Measurements from ENCODE around the gene GP1BB. TPM values are rescaled to one million over a fixed set of nuclear protein-coding genes. Genes with fewer than 3 reads are reported as not detected.

The GP1BB gene
- total and polyA plus RNA-seq, 8 donors, result 2.4 to 27.8 (median 8.7) TPM; not detected in 2

GRCh38 chr22:19772673-19773469 is 49.5 kb downstream of the GP1BB start:
- peaks cover 0 to 14% (median 12%) of the 10 kb centered on the region in 4 donors for H3K4me1 ChIP-seq
- H3K27me3 ChIP-seq, result peaks cover 7 to 92% (median 32%) of the 10 kb centered on the region in 3 donors
- no peaks in the 10 kb centered on the region for H3K36me3 ChIP-seq
- DNase-seq, result peak; percentile 51 to 70
- TF ChIP-seq, protein P1, sequence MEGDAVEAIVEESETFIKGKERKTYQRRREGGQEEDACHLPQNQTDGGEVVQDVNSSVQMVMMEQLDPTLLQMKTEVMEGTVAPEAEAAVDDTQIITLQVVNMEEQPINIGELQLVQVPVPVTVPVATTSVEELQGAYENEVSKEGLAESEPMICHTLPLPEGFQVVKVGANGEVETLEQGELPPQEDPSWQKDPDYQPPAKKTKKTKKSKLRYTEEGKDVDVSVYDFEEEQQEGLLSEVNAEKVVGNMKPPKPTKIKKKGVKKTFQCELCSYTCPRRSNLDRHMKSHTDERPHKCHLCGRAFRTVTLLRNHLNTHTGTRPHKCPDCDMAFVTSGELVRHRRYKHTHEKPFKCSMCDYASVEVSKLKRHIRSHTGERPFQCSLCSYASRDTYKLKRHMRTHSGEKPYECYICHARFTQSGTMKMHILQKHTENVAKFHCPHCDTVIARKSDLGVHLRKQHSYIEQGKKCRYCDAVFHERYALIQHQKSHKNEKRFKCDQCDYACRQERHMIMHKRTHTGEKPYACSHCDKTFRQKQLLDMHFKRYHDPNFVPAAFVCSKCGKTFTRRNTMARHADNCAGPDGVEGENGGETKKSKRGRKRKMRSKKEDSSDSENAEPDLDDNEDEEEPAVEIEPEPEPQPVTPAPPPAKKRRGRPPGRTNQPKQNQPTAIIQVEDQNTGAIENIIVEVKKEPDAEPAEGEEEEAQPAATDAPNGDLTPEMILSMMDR (IDR thresholded peaks at IDR 0.05), result no peak
- TF ChIP-seq EP300 (IDR thresholded peaks at IDR 0.05) (no peak), POLR2A (IDR thresholded peaks at IDR 0.05) (no peak)
- intact Hi-C loops (cut with DNase I; ENCODE audit: low total_unique reads), result no loop called here
- peak overlapping the region in 1 of 4 donors; percentile 10 for H3K4me3 ChIP-seq
- WGBS, 5 donors, result 24 to 44% (median 37%) methylated on average over 23 to 25 of the region's 25 CpGs
- no peaks in the 10 kb centered on the region for H3K9me3 ChIP-seq
- no peak overlapping the region for H3K27ac ChIP-seq

- intact Hi-C loops (cut with DNase I; ENCODE audit: low total_unique reads), result no loop called here
- no peaks in the 10 kb centered on the region for H3K36me3 ChIP-seq
- peaks cover 0 to 10% (median 8%) of the 10 kb centered on the region in 4 donors for H3K4me1 ChIP-seq
- DNase-seq, result no peak
- 68 to 84% (median 79%) methylated on average over 6 to 9 of the region's 9 CpGs for WGBS, 5 donors
- H3K9me3 ChIP-seq, result no peaks in the 10 kb centered on the region
- no peak overlapping the region for H3K27ac ChIP-seq
- TF ChIP-seq, protein P1 (IDR thresholded peaks at IDR 0.05), result no peak
- H3K4me3 ChIP-seq, result no peak overlapping the region
- H3K27me3 ChIP-seq, result peaks cover under 1 to 92% (median 25%) of the 10 kb centered on the region in 3 donors
These were observed 50.2 kb downstream of the GP1BB start for GRCh38 chr22:19773470-19774040.

Other genes starting within 250 kb of the GP1BB start
- 10 to 100 TPM in 4 of 5 donors, 1 to 10 TPM in 1; 3.8 to 78.6 (median 36.4) TPM for gene UFD1, start 244.3 kb upstream of the GP1BB start, total RNA-seq
- 10 to 100 TPM; 63.4 to 86.6 (median 64.9) TPM for gene UFD1, start 244.3 kb upstream of the GP1BB start, polyA plus RNA-seq
- 10 to 100 TPM in 1 of 5 donors, 1 to 10 TPM in 3, not detected in 1; 1.2 to 44.2 (median 4.9) TPM for gene CDC45, start 243.6 kb upstream of the GP1BB start, total RNA-seq
- 1 to 10 TPM; 2.3 to 7.8 (median 5.4) TPM for gene CDC45, start 243.6 kb upstream of the GP1BB start, polyA plus RNA-seq
- 10 to 100 TPM; 36.5 to 67.7 (median 58.8) TPM for gene CLDN5, start 199.1 kb upstream of the GP1BB start, total RNA-seq
- gene CLDN5, start 199.1 kb upstream of the GP1BB start, polyA plus RNA-seq, result 10 to 100 TPM; 13.1 to 40.2 (median 24.0) TPM
- gene SEPTIN5, start 9.0 kb upstream of the GP1BB start, total RNA-seq, result 10 to 100 TPM in 3 of 5 donors, 1 to 10 TPM in 2; 1.2 to 38.8 (median 13.9) TPM
- gene SEPTIN5, start 9.0 kb upstream of the GP1BB start, polyA plus RNA-seq, result 10 to 100 TPM in 2 of 3 donors, 1 to 10 TPM in 1; 8.2 to 16.0 (median 11.1) TPM
- gene TBX1, start 37.2 kb downstream of the GP1BB start, total RNA-seq, result under 1 TPM in 2 of 5 donors, not detected in 3; 0.43 to 0.73 TPM
- 1 to 10 TPM in 1 of 3 donors, under 1 TPM in 1, not detected in 1; 0.62 to 1.1 TPM for gene TBX1, start 37.2 kb downstream of the GP1BB start, polyA plus RNA-seq
- gene GNB1L, start 131.3 kb downstream of the GP1BB start, total RNA-seq, result 1 to 10 TPM in 2 of 5 donors, under 1 TPM in 2, not detected in 1; 0.29 to 4.1 (median 1.7) TPM
- gene GNB1L, start 131.3 kb downstream of the GP1BB start, polyA plus RNA-seq, result 1 to 10 TPM; 1.8 to 6.8 (median 3.2) TPM
- gene RTL10, start 131.3 kb downstream of the GP1BB start, total RNA-seq, result 10 to 100 TPM in 2 of 5 donors, 1 to 10 TPM in 3; 1.7 to 28.1 (median 8.7) TPM
- gene RTL10, start 131.3 kb downstream of the GP1BB start, polyA plus RNA-seq, result 10 to 100 TPM in 1 of 3 donors, 1 to 10 TPM in 2; 5.2 to 12.1 (median 5.8) TPM
- 100 to 1,000 TPM in 2 of 5 donors, 10 to 100 TPM in 3; 25.1 to 137 (median 87.9) TPM for gene COMT, start 218.2 kb downstream of the GP1BB start, total RNA-seq
- gene COMT, start 218.2 kb downstream of the GP1BB start, polyA plus RNA-seq, result 100 to 1,000 TPM; 103 to 174 (median 103) TPM
- gene TXNRD2, start 218.3 kb downstream of the GP1BB start, total RNA-seq, result 10 to 100 TPM in 4 of 5 donors, 1 to 10 TPM in 1; 6.4 to 59.4 (median 25.3) TPM
- 10 to 100 TPM; 35.1 to 69.5 (median 57.7) TPM for gene TXNRD2, start 218.3 kb downstream of the GP1BB start, polyA plus RNA-seq